ENCODE data around the gene DCUN1D4. TPM values are rescaled to one million over a fixed set of nuclear protein-coding genes. Genes with fewer than 3 reads are reported as not detected.

DCUN1D4 gene
- total and polyA plus RNA-seq, 12 donors = 11.0 to 48.7 (median 37.0) TPM

DNA sequence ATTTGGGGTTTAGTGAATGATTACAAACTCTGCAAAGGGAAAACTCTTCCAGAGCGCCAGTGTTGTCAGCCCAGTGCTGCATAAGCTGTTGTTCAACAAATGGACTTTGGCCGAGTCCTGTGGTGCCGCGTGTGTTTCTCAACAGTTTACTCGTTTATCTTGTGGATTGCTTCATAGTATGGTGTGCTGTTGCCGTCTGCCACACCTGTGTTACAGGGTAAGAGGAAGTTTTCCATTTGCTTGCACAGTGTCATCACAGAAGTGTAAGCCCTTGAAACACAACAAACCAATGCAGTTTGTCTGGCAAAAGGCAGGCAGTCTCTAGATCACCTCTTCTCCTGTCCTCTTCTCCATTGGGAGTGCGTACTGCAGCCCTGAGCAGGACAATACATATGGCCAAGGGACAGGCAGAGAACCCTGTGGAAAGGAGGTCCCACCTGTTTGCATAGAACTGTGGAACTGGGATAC, 66.3 kb downstream of the DCUN1D4 start:
- H3K36me3 ChIP-seq = peaks cover 0 to 84% (median 22%) of the 10 kb centered on the region in 9 donors
- intact Hi-C loops (cut with DNase I) = no loop called here
- no peaks in the 10 kb centered on the region for H3K9me3 ChIP-seq
- H3K27me3 ChIP-seq = no peaks in the 10 kb centered on the region
- no peak overlapping the region for H3K4me3 ChIP-seq
- no peak overlapping the region for H3K27ac ChIP-seq
- TF ChIP-seq, protein P1, sequence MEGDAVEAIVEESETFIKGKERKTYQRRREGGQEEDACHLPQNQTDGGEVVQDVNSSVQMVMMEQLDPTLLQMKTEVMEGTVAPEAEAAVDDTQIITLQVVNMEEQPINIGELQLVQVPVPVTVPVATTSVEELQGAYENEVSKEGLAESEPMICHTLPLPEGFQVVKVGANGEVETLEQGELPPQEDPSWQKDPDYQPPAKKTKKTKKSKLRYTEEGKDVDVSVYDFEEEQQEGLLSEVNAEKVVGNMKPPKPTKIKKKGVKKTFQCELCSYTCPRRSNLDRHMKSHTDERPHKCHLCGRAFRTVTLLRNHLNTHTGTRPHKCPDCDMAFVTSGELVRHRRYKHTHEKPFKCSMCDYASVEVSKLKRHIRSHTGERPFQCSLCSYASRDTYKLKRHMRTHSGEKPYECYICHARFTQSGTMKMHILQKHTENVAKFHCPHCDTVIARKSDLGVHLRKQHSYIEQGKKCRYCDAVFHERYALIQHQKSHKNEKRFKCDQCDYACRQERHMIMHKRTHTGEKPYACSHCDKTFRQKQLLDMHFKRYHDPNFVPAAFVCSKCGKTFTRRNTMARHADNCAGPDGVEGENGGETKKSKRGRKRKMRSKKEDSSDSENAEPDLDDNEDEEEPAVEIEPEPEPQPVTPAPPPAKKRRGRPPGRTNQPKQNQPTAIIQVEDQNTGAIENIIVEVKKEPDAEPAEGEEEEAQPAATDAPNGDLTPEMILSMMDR (IDR thresholded peaks at IDR 0.05) = no peak
- 93 to 97% methylated on average over 7 of the region's 7 CpGs for WGBS, 2 donors
- ATAC-seq (no peak), DNase-seq (no peak)
- peaks cover 0 to 22% (median 0%) of the 10 kb centered on the region in 9 donors for H3K4me1 ChIP-seq

DNA sequence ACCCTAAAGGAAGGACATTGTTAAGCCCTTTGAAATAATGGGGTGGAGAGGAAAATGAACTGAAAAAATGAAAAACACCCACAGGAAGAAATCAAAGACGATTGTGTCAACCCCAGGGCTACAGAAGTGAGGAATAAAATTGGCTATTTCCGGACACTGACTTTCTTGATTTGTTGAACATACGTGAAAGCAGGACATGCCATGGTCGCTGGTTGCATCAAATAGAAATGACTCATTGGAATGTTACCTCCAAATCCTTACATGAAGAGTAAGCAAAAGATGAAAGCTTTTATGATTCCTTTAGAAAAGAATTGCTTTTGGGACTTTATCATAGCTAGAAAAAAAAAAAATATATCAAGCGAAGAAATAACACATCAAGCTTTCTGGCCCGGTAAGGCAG, 75.3 kb downstream of the DCUN1D4 start:
- intact Hi-C loops (cut with DNase I) = no loop called here
- ATAC-seq (no peak), DNase-seq (no peak)
- H3K9me3 ChIP-seq = peaks cover 0 to 9% (median 0%) of the 10 kb centered on the region in 11 donors
- H3K27me3 ChIP-seq = no peaks in the 10 kb centered on the region
- no peak overlapping the region for H3K4me3 ChIP-seq
- H3K4me1 ChIP-seq = no peaks in the 10 kb centered on the region
- TF ChIP-seq, protein P1 (IDR thresholded peaks at IDR 0.05) = no peak
- WGBS, 2 donors = 87 to 88% methylated on average over 6 of the region's 6 CpGs
- peaks cover 0 to 50% (median 25%) of the 10 kb centered on the region in 9 donors for H3K36me3 ChIP-seq
- no peak overlapping the region for H3K27ac ChIP-seq

DNA sequence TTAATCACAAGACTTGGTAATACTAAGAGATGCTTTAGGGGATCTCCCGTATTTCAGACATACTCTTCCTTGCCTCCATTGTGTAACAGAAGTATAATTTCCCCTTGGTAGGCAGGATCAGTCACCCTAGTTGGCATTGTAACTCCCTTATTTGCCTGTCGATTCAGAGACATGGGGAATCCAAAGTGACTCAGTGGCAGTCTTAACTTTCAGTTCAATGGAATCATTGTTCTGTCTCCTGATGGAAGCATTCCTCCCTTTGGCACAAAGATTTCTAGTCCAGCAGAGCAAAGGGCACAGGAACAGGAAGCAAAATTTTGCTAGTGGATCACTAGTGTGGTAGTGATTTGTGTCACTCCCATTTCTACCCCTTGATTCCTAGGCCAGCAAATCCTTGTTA, 80.4 kb downstream of the DCUN1D4 start:
- intact Hi-C loops (cut with DNase I) = no loop called here

DNA sequence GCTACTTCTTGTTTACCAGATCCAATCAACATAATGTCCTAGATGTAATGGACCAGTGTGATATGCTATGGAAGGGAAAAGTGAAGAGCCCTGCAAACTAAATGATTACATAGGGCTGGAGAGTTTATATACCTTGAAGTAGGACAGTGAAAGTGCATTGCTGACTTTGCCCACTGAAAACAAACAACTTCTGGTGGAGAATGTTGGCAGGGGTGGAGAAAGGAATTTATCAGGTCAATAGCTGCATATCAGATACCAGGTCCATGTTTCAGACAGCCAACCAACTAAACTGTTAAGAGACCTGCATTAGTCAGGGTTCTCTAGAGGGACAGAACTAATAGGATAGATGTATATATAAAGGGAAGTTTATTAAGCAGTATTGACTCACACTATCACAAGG, 82.4 kb downstream of the DCUN1D4 start:
- TF ChIP-seq, protein P1 (IDR thresholded peaks at IDR 0.05) = no peak
- intact Hi-C loops (cut with DNase I) = no loop called here
- Histone ChIP-seq H3K27me3 (peaks cover 0 to 4% (median 0%) of the 10 kb centered on the region in 7 donors), H3K4me1 (no peaks in the 10 kb centered on the region), H3K9me3 (peaks cover 0 to 6% (median 0%) of the 10 kb centered on the region in 11 donors), H3K27ac (no peak overlapping the region), H3K36me3 (no peaks in the 10 kb centered on the region), H3K4me3 (no peak overlapping the region)
- DNase-seq = no peak
- no peak for ATAC-seq

More for the DNA sequence above, 80.4 kb downstream of the DCUN1D4 start:
- no peaks in the 10 kb centered on the region for H3K36me3 ChIP-seq
- DNase-seq (no peak), ATAC-seq (no peak)
- H3K27ac ChIP-seq = no peak overlapping the region
- peaks cover 0 to 9% (median 0%) of the 10 kb centered on the region in 11 donors for H3K9me3 ChIP-seq
- H3K4me1 ChIP-seq = no peaks in the 10 kb centered on the region
- peaks cover 0 to 3% (median 0%) of the 10 kb centered on the region in 7 donors for H3K27me3 ChIP-seq
- 91% methylated on average over 2 of the region's 2 CpGs for WGBS, 2 donors
- TF ChIP-seq, protein P1 (IDR thresholded peaks at IDR 0.05) = no peak
- H3K4me3 ChIP-seq = no peak overlapping the region
